HG02885 (cell line): ENCODE measurements around the gene EMX2.
"Not testable (repeated sequence)": the region's sequence is repeated elsewhere in the genome, so short reads cannot be mapped to it uniquely, and the experiment has no call there.

Experiments used
- ATAC-seq: cut with Tn5 transposase; IDR thresholded peaks from one replicate; pipeline ENCODE4 v1.9.1; 2021; ENCODE audit warnings: mild to moderate bottlenecking; ENCODE audit not compliant: unreplicated experiment, poor library complexity

EMX2 gene

GRCh38 chr10:117542706-117543224 lies at the start of gene EMX2:
TSS of gene EMX2 (plus strand) at chr10:117542746. CDS start at chr10:117543268, 522 bp downstream.
- ATAC-seq = no peak

- no peak for ATAC-seq
Observed at GRCh38 chr10:117496031-117496430, 46.5 kb upstream of the EMX2 start.

DNA sequence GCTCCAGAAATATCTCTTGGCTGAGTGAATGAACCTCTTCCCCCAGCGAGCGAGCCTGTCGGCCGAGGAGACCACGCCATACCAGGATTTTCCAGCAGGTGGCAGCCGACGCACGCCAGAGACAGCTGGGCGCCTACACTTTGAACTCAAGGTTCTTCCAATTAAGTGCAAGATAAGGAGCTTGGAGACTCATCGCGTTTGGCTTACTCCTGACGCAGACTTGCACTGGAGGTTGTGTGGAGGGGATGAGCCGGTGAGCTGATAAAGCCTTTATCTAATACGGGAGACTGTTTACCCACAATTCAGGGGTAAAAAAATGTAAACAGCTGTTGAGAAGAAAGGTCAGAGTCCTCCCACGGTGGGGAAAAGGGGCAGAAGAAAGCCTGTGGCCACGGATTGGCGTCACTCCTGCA lies 45.9 kb upstream of the EMX2 start:
- ATAC-seq = peak; percentile 90

GRCh38 chr10:117497736-117498135 lies 44.8 kb upstream of the EMX2 start:
- ATAC-seq = no peak

DNA sequence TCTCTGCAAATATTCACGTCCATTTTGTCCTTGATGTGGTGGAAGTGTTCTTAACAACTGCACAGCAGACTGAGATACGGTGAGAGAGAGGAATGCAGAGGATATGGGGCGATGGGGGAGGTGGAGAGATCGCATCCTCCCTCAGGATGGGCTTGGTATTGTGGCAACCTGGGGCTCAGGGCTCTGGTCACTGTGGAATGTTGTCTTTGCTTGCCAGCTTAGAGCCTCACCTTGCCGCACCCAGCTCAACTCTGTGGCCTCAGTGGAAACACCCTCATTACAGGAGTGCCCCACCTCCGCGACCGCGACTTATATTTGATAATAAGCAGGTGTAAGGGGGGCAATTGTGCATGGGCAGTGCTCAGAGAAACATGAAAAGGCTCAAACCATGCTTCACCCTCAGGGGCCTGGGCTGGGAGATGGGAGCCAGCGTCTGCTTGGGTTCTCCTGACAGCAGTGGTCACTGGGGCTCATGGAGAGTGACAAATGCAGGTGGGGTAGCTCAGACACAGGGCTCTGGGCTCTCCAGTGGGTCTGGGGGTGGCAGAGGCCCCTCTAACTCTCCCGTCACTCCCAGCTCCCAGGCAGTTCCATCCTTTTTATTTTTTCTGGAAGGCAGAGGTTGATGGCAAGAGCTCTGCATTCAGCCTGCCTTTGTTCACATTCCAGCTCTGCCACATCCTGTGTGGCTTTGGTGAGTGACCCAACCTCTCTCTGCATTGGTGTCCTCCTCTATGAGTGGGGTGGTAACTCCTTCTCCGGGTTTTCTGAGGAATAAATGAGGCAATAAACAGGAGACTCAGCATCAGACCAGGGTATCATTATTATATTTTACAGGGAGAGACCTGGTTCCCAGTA lies 43.1 kb upstream of the EMX2 start:
- ATAC-seq = no peak

DNA sequence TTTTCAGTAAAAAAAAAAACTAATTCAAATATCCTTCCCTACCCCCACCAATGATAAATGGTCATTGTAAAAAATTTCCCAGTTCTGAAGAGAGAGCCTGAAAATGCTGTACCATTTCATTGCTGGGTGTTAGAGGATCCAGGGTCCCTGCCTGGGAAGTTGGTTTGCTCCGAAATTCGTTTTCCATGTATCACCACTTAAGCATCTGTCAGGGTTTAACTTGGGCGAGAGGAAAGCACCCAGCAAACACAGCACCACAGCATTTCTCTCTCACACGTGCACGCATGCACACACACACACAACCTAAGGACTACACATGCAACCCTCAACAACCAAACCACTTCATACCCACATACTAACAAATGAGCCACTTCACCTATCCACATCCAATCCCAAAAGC lies 42.1 kb upstream of the EMX2 start:
- ATAC-seq = no peak

- ATAC-seq = no peak
Observed at GRCh38 chr10:117501460-117502035, 41.0 kb upstream of the EMX2 start.

GRCh38 chr10:117502421-117503243 lies 39.9 kb upstream of the EMX2 start:
- no peak for ATAC-seq

DNA sequence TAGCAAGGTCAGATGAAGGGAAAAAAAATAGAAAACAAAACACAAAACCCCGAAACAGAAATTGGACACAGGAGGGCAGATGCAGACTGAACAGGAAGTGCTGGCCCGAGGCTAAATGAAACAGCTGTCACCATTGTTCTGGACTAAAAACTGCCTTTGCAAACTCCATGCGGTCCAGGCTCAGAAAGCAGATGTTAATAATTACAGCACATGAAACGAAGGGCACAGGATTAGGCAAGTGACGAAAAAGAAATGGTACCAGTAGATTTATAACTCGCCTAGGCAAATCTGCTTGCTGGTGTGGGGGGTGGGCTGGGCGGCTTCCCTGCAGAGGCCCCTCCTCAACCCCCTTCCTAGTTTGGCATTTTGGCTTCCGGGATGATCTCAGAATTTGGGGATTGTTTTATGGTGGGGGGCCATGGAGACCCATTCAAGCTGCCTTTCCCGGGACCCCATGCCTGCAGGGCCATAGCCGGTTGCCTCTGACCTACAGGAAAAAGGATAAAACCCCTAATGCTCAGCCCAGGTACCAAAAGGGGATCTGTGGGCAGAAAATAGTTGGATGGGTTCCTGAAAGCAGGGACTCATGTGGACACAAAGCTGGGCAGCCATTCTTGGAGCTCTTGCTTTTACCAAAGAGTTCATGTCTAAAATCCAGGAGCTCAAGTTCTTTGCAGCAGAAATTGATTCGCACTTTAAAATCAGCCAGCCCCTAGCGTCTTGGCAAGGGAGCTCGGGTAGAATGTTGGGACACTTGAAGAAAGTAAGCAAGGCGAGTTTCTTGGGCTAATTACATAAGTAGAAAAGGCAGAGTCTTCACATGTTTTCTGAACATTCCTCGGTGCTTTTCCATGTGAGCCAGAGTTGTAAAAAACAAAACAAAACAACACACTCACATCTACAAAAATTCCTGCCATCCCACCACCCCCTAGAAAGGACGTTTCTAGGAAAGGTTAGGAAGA lies 39.0 kb upstream of the EMX2 start:
- ATAC-seq = no peak

DNA sequence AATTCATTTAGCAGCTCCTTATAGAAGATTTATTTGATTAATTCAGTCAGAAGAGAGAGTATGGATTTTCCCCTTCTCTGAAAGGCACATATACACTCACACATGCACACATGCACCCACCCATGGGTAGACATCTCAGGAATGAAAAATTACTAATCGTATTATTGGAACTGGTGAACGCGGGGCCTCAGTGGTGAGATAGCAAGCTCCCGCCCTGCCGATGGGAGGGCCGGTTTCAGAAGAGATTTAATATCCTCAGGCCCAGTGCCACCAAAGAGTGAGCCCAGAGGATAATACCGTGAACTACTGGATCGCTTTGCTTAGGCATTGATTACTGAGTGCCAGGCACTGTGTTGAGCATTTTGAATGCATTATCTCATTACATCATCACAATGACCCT lies 38.0 kb upstream of the EMX2 start:
- no peak for ATAC-seq

- ATAC-seq = not testable (repeated sequence)
Observed at GRCh38 chr10:117507081-117507480, 35.5 kb upstream of the EMX2 start.

DNA sequence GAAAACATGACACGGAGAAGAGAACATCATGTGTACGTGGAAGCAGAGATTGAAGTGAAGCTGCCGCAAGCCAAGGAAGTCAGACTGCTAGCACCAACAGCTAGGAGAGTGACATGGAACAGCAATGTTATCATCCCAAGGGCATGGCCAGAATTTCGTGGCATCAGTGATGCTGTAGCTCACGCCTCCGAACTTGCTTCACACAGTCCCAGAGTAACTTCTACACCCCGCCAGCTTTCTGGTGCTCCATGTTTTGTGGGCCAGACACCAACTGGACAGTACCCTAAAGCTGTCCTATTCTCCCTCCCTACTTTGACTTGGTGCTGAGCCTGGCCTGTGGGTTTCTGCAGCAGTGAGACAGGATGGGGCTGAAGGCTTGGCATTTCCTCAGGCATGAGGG lies 33.0 kb upstream of the EMX2 start:
- no peak for ATAC-seq

- ATAC-seq = no peak
Observed at GRCh38 chr10:117511601-117512390, 30.8 kb upstream of the EMX2 start.

- ATAC-seq = no peak
Observed at GRCh38 chr10:117514971-117515370, 27.6 kb upstream of the EMX2 start.

- no peak for ATAC-seq
Observed at GRCh38 chr10:117516681-117517080, 25.9 kb upstream of the EMX2 start.

DNA sequence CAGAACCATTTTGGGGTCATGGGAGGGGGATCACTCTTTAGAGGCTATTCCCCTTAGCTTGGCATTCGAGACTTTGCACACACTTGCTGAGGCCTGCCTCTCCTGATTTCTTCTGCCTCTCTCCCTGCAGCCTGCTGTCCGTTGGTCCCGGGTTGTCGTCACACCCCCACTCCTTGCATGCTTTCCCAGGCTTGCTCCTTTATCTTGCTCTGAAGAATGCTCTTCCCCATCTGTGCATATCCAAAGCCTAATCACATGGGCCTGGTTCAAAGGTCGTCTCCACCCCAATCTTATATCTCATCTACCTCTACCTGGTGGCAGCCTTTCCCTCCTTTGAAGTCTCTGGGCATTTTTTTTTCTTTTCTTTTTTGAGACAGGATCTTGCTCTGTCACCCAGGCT lies 24.3 kb upstream of the EMX2 start:
- ATAC-seq = no peak

DNA sequence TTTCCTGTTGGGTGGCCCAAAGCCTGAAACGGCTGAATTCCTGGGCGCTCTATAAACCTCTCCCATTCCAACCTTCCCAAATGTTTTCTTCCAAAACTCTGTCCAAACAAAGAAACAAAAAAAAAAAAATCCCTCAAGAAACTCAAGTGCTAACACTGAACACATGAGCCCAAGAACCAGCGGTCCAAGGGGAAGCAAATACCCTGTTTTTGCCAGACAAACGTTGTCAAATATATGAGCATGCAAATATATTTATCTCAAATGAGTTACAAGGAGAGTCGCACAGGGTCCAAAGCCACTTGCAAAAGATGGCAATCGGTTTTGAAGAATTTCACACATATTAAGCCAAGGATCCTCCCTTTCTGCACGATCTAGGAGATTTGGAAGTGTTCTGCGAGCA lies 23.3 kb upstream of the EMX2 start:
- ATAC-seq = no peak

DNA sequence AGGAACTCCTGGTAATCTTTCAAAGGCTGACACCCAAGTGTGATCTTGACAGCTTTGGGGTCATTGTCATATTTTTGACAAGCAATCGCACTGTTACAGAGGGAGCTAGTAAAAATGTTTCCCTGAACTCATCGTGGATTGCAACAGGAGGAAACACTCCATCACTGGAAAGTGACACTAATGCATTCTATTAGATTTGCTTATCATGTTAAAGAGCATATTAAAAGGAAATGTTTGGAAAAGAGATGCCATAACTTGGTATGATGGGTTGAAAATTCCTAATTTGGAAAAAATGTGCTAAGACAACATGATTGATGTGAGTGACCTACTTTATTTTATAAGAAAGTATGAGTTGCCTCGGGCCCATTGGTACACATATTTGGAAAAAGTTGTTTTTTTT lies 22.7 kb upstream of the EMX2 start:
- ATAC-seq = no peak

DNA sequence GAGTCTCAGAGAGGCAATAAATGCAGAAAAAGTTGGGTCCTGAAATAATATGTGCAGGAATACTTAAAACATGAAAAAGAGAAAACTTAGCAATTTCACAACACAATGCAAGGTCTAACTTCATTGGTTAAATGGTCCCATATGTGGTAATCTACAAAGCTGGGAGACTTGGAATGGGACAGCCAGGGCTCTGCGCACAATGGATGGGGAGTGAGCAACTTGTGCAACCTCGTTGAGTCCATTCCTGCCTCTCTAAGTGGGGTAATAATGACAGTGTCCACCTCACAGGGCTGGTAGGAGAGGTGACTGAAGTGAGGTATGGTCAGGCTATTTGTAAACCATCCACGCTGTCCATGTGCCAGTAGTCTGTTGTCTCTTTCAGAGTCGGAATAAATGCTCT lies 11.8 kb upstream of the EMX2 start:
- no peak for ATAC-seq
